Esophagus muscularis mucosa (tissue), 4 donors: Measurements from ENCODE around the gene COLQ. TPM values are rescaled to one million over a fixed set of nuclear protein-coding genes. Genes with fewer than 3 reads are reported as not detected.
"Not testable (repeated sequence)": the region's sequence is repeated elsewhere in the genome, so short reads cannot be mapped to it uniquely, and the experiment has no call there.

Experiments used
- DNase-seq: peaks from one replicate; pipeline ENCODE4 v3.0.0-alpha.2; 2017; ENCODE audit errors: extremely low spot score
- H3K27ac ChIP-seq, 4 donors: fragments of 200-600 bp; sonication (generic); replicated peaks in 1 of 4; 1 replicate in 3 of 4; 2 replicates in 1 of 4; pipeline ENCODE4 v1.5.1; 2016 to 2019; ENCODE audit warnings: mild to moderate bottlenecking in 1 of 4
- H3K27me3 ChIP-seq, 4 donors: fragments of 200-600 bp; sonication (generic); one replicate each; pipeline versions ENCODE4 v1.5.1 to v1.6.0; 2016 to 2019
- H3K36me3 ChIP-seq, 4 donors: fragments of 200-600 bp; sonication (generic); one replicate each; pipeline ENCODE4 v1.5.1; 2016 to 2019
- H3K4me1 ChIP-seq, 4 donors: fragments of 200-600 bp; sonication (generic); one replicate each; pipeline ENCODE4 v1.5.1; 2016 to 2019
- H3K4me3 ChIP-seq, 4 donors: fragments of 200-600 bp; sonication (generic); 1 replicate in 2 of 4; 2 replicates in 2 of 4; pipeline ENCODE4 v1.5.1; 2016 to 2019; ENCODE audit warnings: mild to moderate bottlenecking in 4 of 4, moderate library complexity in 1 of 4
- H3K9me3 ChIP-seq, 4 donors: fragments of 200-600 bp; sonication (generic); 1 replicate in 3 of 4; 2 replicates in 1 of 4; pipeline ENCODE4 v1.5.1; 2016 to 2019
- CTCF ChIP-seq, 3 experiments: fragments of 200-600 bp in 2 of 3; fragments of 450-650 bp in 1 of 3; sonication (generic) in 2 of 3; IDR thresholded peaks; one replicate each; pipeline ENCODE4 v1.5.1; 2017 to 2019; ENCODE audit warnings: antibody characterized with exemption in 3 of 3, mild to moderate bottlenecking in 2 of 3, moderate library complexity in 1 of 3
- EP300 ChIP-seq: sonication (generic); formaldehyde crosslinking; IDR thresholded peaks from one replicate; pipeline ENCODE4 v1.6.1; 2017; ENCODE audit warnings: antibody characterized with exemption
- POLR2A ChIP-seq: fragments of 450-650 bp; IDR thresholded peaks from one replicate; pipeline ENCODE4 v1.6.1; 2017; ENCODE audit warnings: antibody characterized with exemption, moderate library complexity, mild to moderate bottlenecking, low read depth
- POLR2AphosphoS5 ChIP-seq, 2 donors: sonication (generic); formaldehyde crosslinking; IDR thresholded peaks; one replicate each; pipeline ENCODE4 v1.6.1; 2017; ENCODE audit warnings: antibody characterized with exemption in 2 of 2
- WGBS: methylation state at CpG from one replicate; pipeline ENCODE4 v1.1.5; 2018; 5-methylcytosine and 5-hydroxymethylcytosine counted together
- intact Hi-C: fragments of 100-400 bp; cut with DNase I; formaldehyde crosslinking; loops from one replicate; pipeline ENCODE4 v1.15.1; 2023
- total RNA-seq, 4 donors: library from RNA; depleted of rRNA; stranded (reverse); fragments of >200 nt; gene quantifications; one replicate each; pipeline versions ENCODE4 v1.1.0 to v1.2.1, GENCODE V29; 2016

COLQ gene
- total RNA-seq, 4 donors from 2014 or later: 1.2 to 3.1 (median 1.8) TPM

- Histone ChIP-seq H3K27ac (no peak overlapping the region), H3K36me3 (no peaks in the 10 kb centered on the region), H3K4me3 (no peak overlapping the region), H3K4me1 (peaks cover 0 to 13% (median 8%) of the 10 kb centered on the region in 4 donors), H3K27me3 (no peaks in the 10 kb centered on the region), H3K9me3 (no peaks in the 10 kb centered on the region)
- intact Hi-C loops: no loop called here
- no peak for TF ChIP-seq EP300
- 93% methylated on average over 4 of the region's 4 CpGs for WGBS
- no peak for DNase-seq
Observed at GRCh38 chr3:15541371-15541770, 19.9 kb upstream of the COLQ start.

GRCh38 chr3:15539066-15539465 lies 17.6 kb upstream of the COLQ start:
- Histone ChIP-seq H3K4me3 (no peak overlapping the region), H3K36me3 (no peaks in the 10 kb centered on the region), H3K27ac (no peak overlapping the region), H3K9me3 (no peaks in the 10 kb centered on the region), H3K27me3 (no peaks in the 10 kb centered on the region), H3K4me1 (peaks cover 0 to 13% (median 8%) of the 10 kb centered on the region in 4 donors)
- intact Hi-C loops: no loop called here
- WGBS: 88% methylated on average over 1 of the region's 1 CpG
- no peak for DNase-seq
- TF ChIP-seq CTCF (IDR thresholded peaks at IDR 0.05) (no peak), EP300 (no peak), POLR2A (no peak), POLR2AphosphoS5 (IDR thresholded peaks at IDR 0.05) (no peak)

GRCh38 chr3:15538345-15538744 lies 16.8 kb upstream of the COLQ start:
- no peak for TF ChIP-seq EP300
- TF ChIP-seq POLR2AphosphoS5 (IDR thresholded peaks at IDR 0.05): no peak
- no peak for TF ChIP-seq CTCF (IDR thresholded peaks at IDR 0.05)
- TF ChIP-seq POLR2A: no peak
- intact Hi-C loops: no loop called here
- no peak for DNase-seq
- 87% methylated on average over 2 of the region's 2 CpGs for WGBS
- H3K4me3 ChIP-seq: no peak overlapping the region
- no peaks in the 10 kb centered on the region for H3K36me3 ChIP-seq
- no peak overlapping the region for H3K27ac ChIP-seq
- H3K27me3 ChIP-seq: no peaks in the 10 kb centered on the region
- no peaks in the 10 kb centered on the region for H3K9me3 ChIP-seq
- peaks cover 0 to 11% (median 7%) of the 10 kb centered on the region in 4 donors for H3K4me1 ChIP-seq

GRCh38 chr3:15536856-15537255 lies 15.3 kb upstream of the COLQ start:
- H3K36me3 ChIP-seq: no peaks in the 10 kb centered on the region
- intact Hi-C loops: no loop called here
- no peaks in the 10 kb centered on the region for H3K27me3 ChIP-seq
- H3K9me3 ChIP-seq: no peaks in the 10 kb centered on the region
- no peak overlapping the region for H3K27ac ChIP-seq
- TF ChIP-seq POLR2A (no peak), EP300 (no peak), CTCF (IDR thresholded peaks at IDR 0.05) (no peak), POLR2AphosphoS5 (IDR thresholded peaks at IDR 0.05) (no peak)
- WGBS: 60% methylated on average over 2 of the region's 2 CpGs
- no peak for DNase-seq
- no peak overlapping the region for H3K4me3 ChIP-seq
- H3K4me1 ChIP-seq: no peaks in the 10 kb centered on the region

GRCh38 chr3:15535732-15536131 lies 14.2 kb upstream of the COLQ start:
- no peak for TF ChIP-seq POLR2A
- no peak for TF ChIP-seq CTCF (IDR thresholded peaks at IDR 0.05)
- TF ChIP-seq EP300: no peak
- TF ChIP-seq POLR2AphosphoS5 (IDR thresholded peaks at IDR 0.05): no peak
- no peak for DNase-seq
- intact Hi-C loops: no loop called here
- Histone ChIP-seq H3K4me3 (no peak overlapping the region), H3K27ac (no peak overlapping the region), H3K27me3 (no peaks in the 10 kb centered on the region), H3K36me3 (no peaks in the 10 kb centered on the region), H3K9me3 (no peaks in the 10 kb centered on the region), H3K4me1 (no peaks in the 10 kb centered on the region)
- 100% methylated on average over 1 of the region's 1 CpG for WGBS

GRCh38 chr3:15532614-15533013 lies 11.1 kb upstream of the COLQ start:
- WGBS: 95% methylated on average over 2 of the region's 2 CpGs
- intact Hi-C loops, H3K27ac ChIP-seq: not testable (repeated sequence)

More at GRCh38 chr3:15532614-15533013, 11.1 kb upstream of the COLQ start:
- not testable (repeated sequence) for DNase-seq, H3K4me3 ChIP-seq, H3K36me3 ChIP-seq, H3K27me3 ChIP-seq, H3K4me1 ChIP-seq, H3K9me3 ChIP-seq
